HepG2 (cell line): ENCODE measurements around the gene LUC7L2. TPM values are rescaled to one million over a fixed set of nuclear protein-coding genes. Genes with fewer than 3 reads are reported as not detected.
A peak's percentile ranks its signal among the peaks of the same experiment; 100 is the strongest.

ENCODE experiments used
- BCL3 ChIP-seq: sonication (generic); formaldehyde crosslinking; IDR thresholded peaks from 2 replicates; pipeline ENCODE4 v1.5.1; 2020; ENCODE audit warnings: mild to moderate bottlenecking, missing genetic modification reagents, moderate library complexity
- CTCF ChIP-seq: sonication (generic); formaldehyde crosslinking; IDR thresholded peaks from 2 replicates; pipeline ENCODE4 v1.5.0; 2020; ENCODE audit warnings: mild to moderate bottlenecking, missing genetic modification reagents, moderate library complexity
- EZH2 ChIP-seq: conservative IDR thresholded peaks from 2 replicates; pipeline ENCODE4 v1.6.1; 2012; ENCODE audit warnings: mild to moderate bottlenecking, low read depth, low read length, moderate library complexity
- FOXJ3 ChIP-seq: sonication (generic); formaldehyde crosslinking; IDR thresholded peaks from 2 replicates; pipeline ENCODE4 v1.4.0; 2020; ENCODE audit warnings: missing genetic modification reagents, mild to moderate bottlenecking, borderline replicate concordance
- FOXO1 ChIP-seq: sonication (generic); formaldehyde crosslinking; IDR thresholded peaks from 2 replicates; pipeline ENCODE4 v1.4.0; 2020; ENCODE audit warnings: missing genetic modification reagents
- GABPA ChIP-seq, 2 experiments: IDR thresholded peaks; 2 replicates each; pipeline ENCODE4 v1.6.1; 2011 to 2016; ENCODE audit warnings: low read depth in 2 of 2, low read length in 1 of 2, missing biosample characterization in 1 of 2, missing genetic modification characterization in 1 of 2
- KLF6 ChIP-seq: IDR thresholded peaks from 2 replicates; pipeline ENCODE4 v1.8.0; 2016; ENCODE audit warnings: missing biosample characterization, missing genetic modification reagents
- MBD4 ChIP-seq: IDR thresholded peaks from 2 replicates; pipeline ENCODE4 v1.6.1; 2012; ENCODE audit warnings: low read length, inconsistent platforms, borderline replicate concordance
- MED13 ChIP-seq: sonication (generic); formaldehyde crosslinking; IDR thresholded peaks from 2 replicates; pipeline ENCODE4 v1.5.0; 2020; ENCODE audit warnings: missing genetic modification reagents
- MNT ChIP-seq: fragments of 450-650 bp; IDR thresholded peaks from 2 replicates; pipeline ENCODE4 v1.6.1; 2016
- MXD4 ChIP-seq: IDR thresholded peaks from 2 replicates; pipeline ENCODE4 v1.6.1; 2016; ENCODE audit warnings: mild to moderate bottlenecking, missing biosample characterization, missing genetic modification reagents
- NFYB ChIP-seq: sonication (generic); formaldehyde crosslinking; IDR thresholded peaks from 2 replicates; pipeline ENCODE4 v1.4.0; 2020; ENCODE audit warnings: missing genetic modification reagents
- RXRA ChIP-seq: sonication (generic); formaldehyde crosslinking; IDR thresholded peaks from 2 replicates; pipeline ENCODE4 v1.5.1; 2020; ENCODE audit warnings: missing genetic modification reagents
- SP2 ChIP-seq: sonication (generic); formaldehyde crosslinking; IDR thresholded peaks from 2 replicates; pipeline ENCODE4 v1.5.1; 2020; ENCODE audit warnings: mild to moderate bottlenecking, missing genetic modification reagents
- SRY ChIP-seq: sonication (generic); formaldehyde crosslinking; IDR thresholded peaks from 2 replicates; pipeline ENCODE4 v1.8.0; 2022; ENCODE audit warnings: mild to moderate bottlenecking, missing genetic modification reagents
- STAG1 ChIP-seq: sonication (generic); formaldehyde crosslinking; IDR thresholded peaks from 2 replicates; pipeline ENCODE4 v1.4.0; 2020; ENCODE audit warnings: missing genetic modification reagents
- TCF7 ChIP-seq: sonication (generic); IDR thresholded peaks from 2 replicates; pipeline ENCODE4 v1.6.1; 2016; ENCODE audit warnings: antibody characterized with exemption, low read depth
- ZFX ChIP-seq: sonication (generic); formaldehyde crosslinking; IDR thresholded peaks from 2 replicates; pipeline ENCODE4 v1.4.0; 2020; ENCODE audit warnings: mild to moderate bottlenecking, low read depth, missing genetic modification reagents, moderate library complexity
- ZNF263 ChIP-seq: sonication (generic); formaldehyde crosslinking; IDR thresholded peaks from 2 replicates; pipeline ENCODE4 v1.4.0; 2020; ENCODE audit warnings: missing genetic modification reagents
- ZNF441 ChIP-seq: sonication (generic); formaldehyde crosslinking; IDR thresholded peaks from 2 replicates; pipeline ENCODE4 v1.7.0; 2021; ENCODE audit warnings: missing genetic modification reagents, borderline replicate concordance
- ZNF468 ChIP-seq: sonication (generic); formaldehyde crosslinking; IDR thresholded peaks from 2 replicates; pipeline ENCODE4 v1.8.0; 2022; ENCODE audit warnings: mild to moderate bottlenecking, moderate library complexity, missing genetic modification reagents
- ZNF530 ChIP-seq: sonication (generic); formaldehyde crosslinking; IDR thresholded peaks from 2 replicates; pipeline ENCODE4 v1.5.0; 2020; ENCODE audit warnings: low read depth, mild to moderate bottlenecking, missing genetic modification reagents
- ZNF687 ChIP-seq: sonication (generic); formaldehyde crosslinking; IDR thresholded peaks from 2 replicates; pipeline ENCODE4 v1.5.1; 2020; ENCODE audit warnings: mild to moderate bottlenecking, missing genetic modification reagents, moderate library complexity
- polyA plus RNA-seq, 8 experiments: library from polyadenylated mRNA; depleted of rRNA in 3 of 8; stranded (reverse) in 7 of 8; unstranded in 1 of 8; fragments of >200 nt; fragmentation: Illumina TruSeq in 4 of 8; extraction: Trizol in 4 of 8; gene quantifications; 2 replicates each; pipeline versions ENCODE4 v1.2.1 to v1.2.3, GENCODE V29; 2011 to 2016; ENCODE audit warnings: low read depth in 4 of 8, missing spikeins in 1 of 8, mixed read lengths in 1 of 8; ENCODE audit not compliant: insufficient read depth in 1 of 8
- total RNA-seq, 5 experiments: library from RNA; depleted of rRNA; stranded (reverse); fragments of >200 nt; fragmentation: Illumina TruSeq; extraction: Trizol; gene quantifications; 2 replicates each; pipeline ENCODE4 v1.2.3, GENCODE V29; 2016; ENCODE audit warnings: low read depth in 1 of 5

The LUC7L2 gene
- total and polyA plus RNA-seq, 2 of the 13 experiments (the other 11 are each of a cell fraction or from before 2014, with no cell fraction given) = 17.9 to 50.7 TPM

- TF ChIP-seq STAG1 (CRISPR knock-in tag) (peak; percentile 50), SRY (CRISPR knock-in tag) (no peak), RXRA (no peak), ZNF468 (CRISPR knock-in tag) (no peak), GABPA (IDR thresholded peaks at IDR 0.05; ENCODE audit: low read depth, low read length) (no peak), GABPA (CRISPR knock-in tag; IDR thresholded peaks at IDR 0.05; ENCODE audit: low read depth) (peak; percentile 8; the same call in 1 of the 2 replicates), BCL3 (no peak), MED13 (CRISPR knock-in tag) (no peak), FOXJ3 (CRISPR knock-in tag) (no peak), MBD4 (no peak), CTCF (CRISPR knock-in tag) (peak; percentile 54), TCF7 (no peak), MNT (0 out of 2 replicates have a peak, but pooled peaks have one; percentile 14), NFYB (CRISPR knock-in tag) (no peak), KLF6 (no peak), ZNF263 (CRISPR knock-in tag) (peak; percentile 86), SP2 (CRISPR knock-in tag) (no peak), ZFX (CRISPR knock-in tag) (peak; percentile 54; the same call in 1 of the 2 replicates), MXD4 (CRISPR knock-in tag) (0 out of 2 replicates have a peak, but pooled peaks have one; percentile 36), ZNF530 (CRISPR knock-in tag) (no peak), ZNF687 (CRISPR knock-in tag) (peak; percentile 68), FOXO1 (CRISPR knock-in tag) (0 out of 2 replicates have a peak, but pooled peaks have one; percentile 1), EZH2 (no peak), ZNF441 (CRISPR knock-in tag) (no peak)
Measured at GRCh38 chr7:139321071-139321745, 38.5 kb upstream of the LUC7L2 start (continued).
